CD4-positive, alpha-beta memory T cell (primary cell): ENCODE data around the gene ARL15. TPM values are rescaled to one million over a fixed set of nuclear protein-coding genes. Genes with fewer than 3 reads are reported as not detected.
A peak's percentile ranks its signal among the peaks of the same experiment; 100 is the strongest.

Experiments
- CTCF ChIA-PET: fragments of 350-600 bp; sonication (Branson Sonifier 250); formaldehyde crosslinking; loops from one replicate; lab custom pipeline; 2021; ENCODE audit warnings: inconsistent platforms; ENCODE audit not compliant: partially characterized antibody; lab: Charles Lee
- POLR2A ChIA-PET: fragments of 350-600 bp; sonication (Branson Sonifier 250); formaldehyde crosslinking; loops from one replicate; lab custom pipeline; 2021; ENCODE audit not compliant: partially characterized antibody; lab: Charles Lee
- DNase-seq, 5 donors: peaks; one replicate each; pipeline versions ENCODE4 v3.0.0 to v3.0.0-alpha.2; 2020 to 2022; ENCODE audit warnings: mixed read lengths in 1 of 5
- H3K27ac ChIP-seq: one replicate; pipeline ENCODE4 v1.7.0; 2013; ENCODE audit warnings: low read depth, low read length
- H3K27me3 ChIP-seq: 2 replicates; pipeline ENCODE4 v1.7.0; 2013; ENCODE audit warnings: mild to moderate bottlenecking, low read length, moderate library complexity; ENCODE audit not compliant: insufficient read depth
- H3K36me3 ChIP-seq: 2 replicates; pipeline ENCODE4 v1.7.0; 2013; ENCODE audit warnings: mild to moderate bottlenecking, low read length, moderate library complexity; ENCODE audit not compliant: insufficient read depth
- H3K4me1 ChIP-seq: 2 replicates; pipeline ENCODE4 v1.7.0; 2013; ENCODE audit warnings: mild to moderate bottlenecking, low read length, moderate library complexity; ENCODE audit not compliant: insufficient read depth
- H3K4me3 ChIP-seq, 2 donors: one replicate each; pipeline ENCODE4 v1.7.0; 2013; ENCODE audit warnings: low read length in 2 of 2, mild to moderate bottlenecking in 1 of 2
- H3K9me3 ChIP-seq, 2 donors: one replicate each; pipeline ENCODE4 v1.7.0; 2013; ENCODE audit warnings: low read length in 2 of 2, control low read depth in 1 of 2; ENCODE audit not compliant: control insufficient read depth in 1 of 2
- H3K27ac Mint-ChIP-seq, 7 donors: one replicate each; pipeline ENCODE4 v1.8.0; 2020 to 2021; ENCODE audit warnings: mixed read lengths in 7 of 7, mild to moderate bottlenecking in 6 of 7, inconsistent platforms in 3 of 7, moderate library complexity in 3 of 7
- H3K27me3 Mint-ChIP-seq, 2 donors: one replicate each; pipeline ENCODE4 v1.8.0; 2020 to 2021; ENCODE audit warnings: mixed read lengths in 2 of 2
- H3K36me3 Mint-ChIP-seq, 2 donors: one replicate each; pipeline ENCODE4 v1.8.0; 2020 to 2021; ENCODE audit warnings: mixed read lengths in 2 of 2, inconsistent platforms in 1 of 2, mild to moderate bottlenecking in 1 of 2
- H3K4me1 Mint-ChIP-seq, 4 donors: one replicate each; pipeline ENCODE4 v1.8.0; 2020 to 2021; ENCODE audit warnings: mixed read lengths in 4 of 4, mild to moderate bottlenecking in 1 of 4
- H3K4me3 Mint-ChIP-seq, 8 donors: one replicate each; pipeline ENCODE4 v1.8.0; 2020 to 2021; ENCODE audit warnings: mixed read lengths in 8 of 8, mild to moderate bottlenecking in 7 of 8, moderate library complexity in 6 of 8, inconsistent platforms in 3 of 8
- H3K9me3 Mint-ChIP-seq, 8 donors: one replicate each; pipeline ENCODE4 v1.8.0; 2020 to 2021; ENCODE audit warnings: mixed read lengths in 8 of 8, mild to moderate bottlenecking in 5 of 8, inconsistent platforms in 3 of 8, moderate library complexity in 1 of 8
- intact Hi-C: fragments of 100-400 bp; cut with micrococcal nuclease; formaldehyde crosslinking; loops from one replicate; pipeline ENCODE4 v1.15.1; 2023
- polyA plus RNA-seq, 2 donors: library from polyadenylated mRNA; unstranded; fragments of 300-500 nt; fragmentation: Illumina TruSeq; gene quantifications; one replicate each; pipeline ENCODE4 v1.2.3, GENCODE V29; 2021
- total RNA-seq, 2 experiments: library from RNA; stranded (reverse); gene quantifications; one replicate each; pipeline ENCODE4 v1.2.3, GENCODE V29; 2021

Gene ARL15
- total and polyA plus RNA-seq, 4 experiments from 2014 or later, result 14.0 to 29.8 (median 14.7) TPM

DNA sequence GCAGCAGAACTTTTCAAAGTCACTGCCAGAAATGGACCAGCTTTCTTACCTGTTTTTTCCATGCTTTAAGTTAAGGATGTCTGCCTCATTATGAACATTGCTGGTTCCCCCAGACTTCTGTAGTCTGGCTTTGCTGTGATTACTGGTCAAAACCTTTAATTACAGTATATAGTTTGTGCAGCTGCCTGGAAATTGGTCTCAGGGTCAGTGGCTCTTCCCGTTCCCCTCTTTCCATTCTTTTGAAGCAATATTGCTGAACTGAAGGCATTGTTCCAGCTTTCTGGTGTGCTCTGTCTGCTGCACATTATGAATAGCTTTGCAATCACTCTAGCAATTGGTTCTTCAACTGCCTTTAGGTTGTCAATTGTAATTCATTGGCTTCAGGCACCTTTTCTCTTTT lies 206.5 kb downstream of the ARL15 start:
- intact Hi-C loops, result no loop called here
- H3K4me1 Mint-ChIP-seq, result no peaks in the 10 kb centered on the region
- no peak overlapping the region for H3K27ac ChIP-seq
- H3K36me3 Mint-ChIP-seq, result peaks cover 11 to 24% of the 10 kb centered on the region in 2 donors
- H3K27me3 ChIP-seq, result no peaks in the 10 kb centered on the region
- H3K4me1 ChIP-seq, result no peaks in the 10 kb centered on the region
- H3K36me3 ChIP-seq, result no peaks in the 10 kb centered on the region
- CTCF ChIA-PET, result no interaction called here
- H3K9me3 ChIP-seq, result no peaks in the 10 kb centered on the region
- H3K4me3 ChIP-seq, result no peak overlapping the region
- POLR2A ChIA-PET, result no interaction called here
- H3K9me3 Mint-ChIP-seq, result peaks cover 0 to 2% (median 0%) of the 10 kb centered on the region in 8 donors
- no peak overlapping the region for H3K27ac Mint-ChIP-seq
- H3K4me3 Mint-ChIP-seq, result no peak overlapping the region
- no peaks in the 10 kb centered on the region for H3K27me3 Mint-ChIP-seq
- no peak for DNase-seq

GRCh38 chr5:54098267-54098666 lies 212.1 kb downstream of the ARL15 start:
- no peaks in the 10 kb centered on the region for H3K27me3 ChIP-seq
- H3K9me3 Mint-ChIP-seq, result no peaks in the 10 kb centered on the region
- no peaks in the 10 kb centered on the region for H3K36me3 ChIP-seq
- no peaks in the 10 kb centered on the region for H3K4me1 ChIP-seq
- POLR2A ChIA-PET, result no interaction called here
- DNase-seq, result no peak
- peaks cover 3 to 15% of the 10 kb centered on the region in 2 donors for H3K36me3 Mint-ChIP-seq
- peak overlapping the region in 1 of 7 donors; percentile 67 for H3K27ac Mint-ChIP-seq
- intact Hi-C loops, result no loop called here
- H3K4me3 ChIP-seq, result no peak overlapping the region
- no peak overlapping the region for H3K4me3 Mint-ChIP-seq
- CTCF ChIA-PET, result no interaction called here
- no peaks in the 10 kb centered on the region for H3K9me3 ChIP-seq
- no peak overlapping the region for H3K27ac ChIP-seq
- H3K27me3 Mint-ChIP-seq, result no peaks in the 10 kb centered on the region
- H3K4me1 Mint-ChIP-seq, result no peaks in the 10 kb centered on the region

GRCh38 chr5:54095969-54096368 lies 214.4 kb downstream of the ARL15 start:
- POLR2A ChIA-PET, result interaction anchor here (0.7 kb wide), 1 partner anchor 82 kb away, joined by 3 read pairs; no protein-coding TSS in a partner anchor
- H3K27me3 Mint-ChIP-seq, result no peaks in the 10 kb centered on the region
- intact Hi-C loops, result no loop called here
- H3K27ac ChIP-seq, result no peak overlapping the region
- no peak for DNase-seq
- peaks cover 1 to 27% of the 10 kb centered on the region in 2 donors for H3K36me3 Mint-ChIP-seq
- H3K4me3 Mint-ChIP-seq, result no peak overlapping the region
- H3K4me1 ChIP-seq, result no peaks in the 10 kb centered on the region
- H3K36me3 ChIP-seq, result no peaks in the 10 kb centered on the region
- H3K4me3 ChIP-seq, result no peak overlapping the region
- CTCF ChIA-PET, result no interaction called here
- H3K27ac Mint-ChIP-seq, result no peak overlapping the region
- no peaks in the 10 kb centered on the region for H3K9me3 ChIP-seq
- peaks cover 0 to 3% (median 0%) of the 10 kb centered on the region in 4 donors for H3K4me1 Mint-ChIP-seq
- H3K27me3 ChIP-seq, result no peaks in the 10 kb centered on the region
- no peaks in the 10 kb centered on the region for H3K9me3 Mint-ChIP-seq

DNA sequence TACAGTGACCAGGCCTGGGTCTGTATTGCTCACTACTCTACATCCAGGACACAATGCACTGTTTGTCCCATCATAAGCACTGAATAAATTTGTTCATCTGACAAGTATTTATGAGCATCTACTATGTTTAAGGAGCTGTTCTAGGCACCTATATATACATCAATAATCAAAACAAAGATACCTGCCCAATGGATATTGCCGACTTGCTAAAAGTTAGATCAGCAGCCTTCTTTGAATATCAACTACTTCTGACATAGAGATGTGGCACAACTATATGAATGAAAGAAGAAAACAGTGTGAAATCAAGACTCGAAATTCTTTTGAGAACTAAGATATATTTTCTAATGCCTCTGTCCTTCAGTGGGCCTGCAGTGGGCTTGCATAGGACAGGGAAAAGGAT lies 215.7 kb downstream of the ARL15 start:
- Histone ChIP-seq H3K4me1 (no peaks in the 10 kb centered on the region), H3K4me3 (no peak overlapping the region), H3K9me3 (no peaks in the 10 kb centered on the region), H3K36me3 (no peaks in the 10 kb centered on the region), H3K27me3 (no peaks in the 10 kb centered on the region), H3K27ac (no peak overlapping the region)
- Mint-ChIP-seq H3K36me3 (peaks cover 1 to 26% of the 10 kb centered on the region in 2 donors), H3K9me3 (peaks cover 0 to 2% (median 0%) of the 10 kb centered on the region in 8 donors), H3K27ac (no peak overlapping the region), H3K4me3 (no peak overlapping the region), H3K4me1 (peaks cover 0 to 3% (median 0%) of the 10 kb centered on the region in 4 donors), H3K27me3 (no peaks in the 10 kb centered on the region)
- intact Hi-C loops, result no loop called here
- DNase-seq, result no peak
- ChIA-PET POLR2A (no interaction called here), CTCF (no interaction called here)

DNA sequence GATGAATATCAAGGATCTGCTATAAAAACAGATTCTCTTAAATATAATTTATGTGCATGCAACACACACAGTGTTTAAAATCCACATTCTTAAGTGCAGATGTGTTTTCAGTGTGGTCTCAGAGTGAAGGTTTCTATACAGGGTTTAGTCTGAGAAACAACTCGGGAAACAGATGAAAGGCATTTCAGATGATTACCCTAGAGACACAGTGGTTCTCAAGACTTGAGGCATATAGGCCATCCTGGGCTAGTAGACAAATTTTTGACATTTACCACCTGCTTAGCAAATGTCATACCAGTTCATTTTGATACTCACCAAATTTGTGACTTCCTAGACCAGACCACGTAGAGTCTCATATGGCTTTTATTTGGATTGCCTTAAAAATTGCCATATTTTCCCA lies 216.5 kb downstream of the ARL15 start:
- intact Hi-C loops, result no loop called here
- H3K4me3 ChIP-seq, result no peak overlapping the region
- Mint-ChIP-seq H3K4me3 (no peak overlapping the region), H3K4me1 (peaks cover 0 to 3% (median 0%) of the 10 kb centered on the region in 4 donors), H3K27me3 (no peaks in the 10 kb centered on the region), H3K36me3 (peaks cover 1 to 29% of the 10 kb centered on the region in 2 donors), H3K27ac (no peak overlapping the region), H3K9me3 (peaks cover 0 to 2% (median 0%) of the 10 kb centered on the region in 8 donors)
- H3K27me3 ChIP-seq, result no peaks in the 10 kb centered on the region
- POLR2A ChIA-PET, result no interaction called here
- no peak overlapping the region for H3K27ac ChIP-seq
- no peaks in the 10 kb centered on the region for H3K4me1 ChIP-seq
- DNase-seq, result no peak
- H3K9me3 ChIP-seq, result no peaks in the 10 kb centered on the region
- CTCF ChIA-PET, result no interaction called here
- H3K36me3 ChIP-seq, result no peaks in the 10 kb centered on the region

GRCh38 chr5:54093081-54093492 lies 217.3 kb downstream of the ARL15 start:
- H3K4me3 Mint-ChIP-seq, result no peak overlapping the region
- POLR2A ChIA-PET, result no interaction called here
- H3K4me3 ChIP-seq, result no peak overlapping the region
- no peaks in the 10 kb centered on the region for H3K36me3 ChIP-seq
- CTCF ChIA-PET, result no interaction called here
- peaks cover 1 to 27% of the 10 kb centered on the region in 2 donors for H3K36me3 Mint-ChIP-seq
- H3K27ac Mint-ChIP-seq, result no peak overlapping the region
- H3K9me3 ChIP-seq, result no peaks in the 10 kb centered on the region
- no peaks in the 10 kb centered on the region for H3K27me3 Mint-ChIP-seq
- peaks cover 0 to 3% (median under 1%) of the 10 kb centered on the region in 4 donors for H3K4me1 Mint-ChIP-seq
- no peak for DNase-seq
- intact Hi-C loops, result no loop called here
- no peak overlapping the region for H3K27ac ChIP-seq
- no peaks in the 10 kb centered on the region for H3K4me1 ChIP-seq
- H3K27me3 ChIP-seq, result no peaks in the 10 kb centered on the region
- peaks cover 0 to 3% (median 0%) of the 10 kb centered on the region in 8 donors for H3K9me3 Mint-ChIP-seq

DNA sequence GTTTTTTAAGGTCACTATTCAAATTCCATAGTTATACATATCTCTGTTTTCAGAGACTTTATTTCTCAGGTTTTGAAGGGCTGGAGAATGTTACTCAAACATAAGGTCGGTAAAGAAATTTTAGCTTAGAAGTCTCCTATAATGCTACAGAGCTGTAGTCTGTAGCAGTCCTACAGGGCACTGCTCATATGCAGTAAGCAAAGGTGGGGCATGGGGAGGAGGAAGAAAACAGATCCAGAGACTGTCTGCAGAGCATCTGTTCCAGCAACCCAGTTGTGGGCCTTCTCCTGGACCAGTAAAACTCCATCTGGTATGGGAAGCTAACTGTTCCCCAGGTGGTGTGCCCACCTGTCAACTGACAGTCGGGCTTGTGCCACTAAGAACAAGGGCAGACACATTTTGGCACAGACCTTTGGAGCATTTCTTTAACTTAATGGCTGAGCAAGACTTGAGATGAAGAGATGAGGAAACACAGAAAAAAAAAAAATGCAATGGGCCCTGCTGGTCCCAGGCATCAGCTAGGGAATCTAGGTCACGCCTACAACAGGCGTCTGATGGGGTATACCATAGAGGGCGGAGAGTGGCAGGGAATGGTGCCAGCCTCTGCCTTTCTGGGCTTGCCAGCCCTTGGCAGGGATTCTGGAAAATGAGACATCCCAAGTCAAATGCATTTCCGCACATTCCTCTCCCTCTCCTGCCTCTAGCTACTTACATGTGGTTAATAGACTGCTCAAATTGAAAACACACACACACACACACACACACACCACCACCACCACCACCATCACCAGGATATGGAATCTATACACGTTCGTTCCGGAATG lies 218.9 kb downstream of the ARL15 start:
- intact Hi-C loops, result no loop called here
- POLR2A ChIA-PET, result no interaction called here
- H3K4me1 ChIP-seq, result no peaks in the 10 kb centered on the region
- H3K4me3 Mint-ChIP-seq, result no peak overlapping the region
- H3K27me3 ChIP-seq, result no peaks in the 10 kb centered on the region
- H3K9me3 ChIP-seq, result no peaks in the 10 kb centered on the region
- no peak overlapping the region for H3K27ac Mint-ChIP-seq
- H3K4me1 Mint-ChIP-seq, result peaks cover 0 to 4% (median 2%) of the 10 kb centered on the region in 4 donors
- peaks cover 1 to 33% of the 10 kb centered on the region in 2 donors for H3K36me3 Mint-ChIP-seq
- H3K36me3 ChIP-seq, result no peaks in the 10 kb centered on the region
- no peak overlapping the region for H3K27ac ChIP-seq
- peaks cover 0 to 5% (median 0%) of the 10 kb centered on the region in 8 donors for H3K9me3 Mint-ChIP-seq
- no peak overlapping the region for H3K4me3 ChIP-seq
- CTCF ChIA-PET, result no interaction called here
- no peak for DNase-seq
- no peaks in the 10 kb centered on the region for H3K27me3 Mint-ChIP-seq
